Activated CD4-positive, alpha-beta T cell treated with anti-CD3 and anti-CD28 coated beads for 48 hours (primary cell): Measurements from ENCODE around the gene SCUBE2.
A peak's percentile ranks its signal among the peaks of the same experiment; 100 is the strongest.

Experiments used
- DNase-seq: peaks from one replicate; pipeline ENCODE4 v3.0.0-alpha.2; 2020

The SCUBE2 gene

DNA sequence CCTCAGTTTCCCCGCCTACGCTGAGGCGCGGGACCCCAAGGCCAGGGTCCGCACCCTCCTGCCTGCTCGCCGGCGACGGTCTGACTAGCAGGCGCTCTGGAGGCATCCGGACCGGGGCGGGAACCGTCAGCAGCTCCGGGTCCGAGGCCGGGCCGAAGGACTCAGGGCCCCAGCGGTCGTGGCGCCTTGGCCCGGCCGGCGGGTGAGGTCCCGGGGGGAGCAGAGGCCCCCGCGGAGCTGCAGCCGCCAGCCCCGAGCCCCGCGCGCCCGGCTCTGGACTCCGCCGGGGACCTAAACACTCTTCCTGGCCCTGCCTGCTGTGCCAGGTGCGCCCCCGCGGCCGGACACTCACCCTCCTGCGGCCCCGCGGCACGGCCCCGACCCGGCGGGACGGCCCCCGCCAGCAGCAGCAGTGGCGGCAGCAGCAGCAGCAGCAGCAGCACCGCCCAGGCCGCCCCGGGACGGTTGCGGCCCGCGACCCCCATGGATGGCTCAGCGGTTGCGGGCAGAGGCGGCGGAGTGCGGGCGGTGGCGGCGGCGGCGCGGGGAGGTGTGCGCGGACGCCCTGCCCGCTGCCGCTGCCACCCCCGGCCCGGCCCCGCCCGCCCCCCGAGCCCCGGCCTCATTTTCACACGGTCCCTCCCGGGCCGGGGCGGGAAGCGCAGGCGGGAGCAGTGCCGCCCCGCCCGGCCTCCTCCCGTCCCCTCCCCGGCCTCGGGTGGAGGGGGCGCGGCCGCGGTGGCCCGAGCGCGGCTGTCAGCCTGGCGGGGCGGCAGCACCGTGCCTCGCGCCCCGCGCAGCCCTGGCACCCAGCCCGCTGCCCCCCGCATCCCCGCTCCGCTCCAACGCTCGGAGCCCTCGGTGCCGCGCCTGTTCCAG, at the start of gene SCUBE2:
Gene SCUBE2 (minus strand): TSS at position 556 of the 879 bp plus-strand sequence. CDS start 71 bp downstream, at position 485.
- no peak for DNase-seq

DNA sequence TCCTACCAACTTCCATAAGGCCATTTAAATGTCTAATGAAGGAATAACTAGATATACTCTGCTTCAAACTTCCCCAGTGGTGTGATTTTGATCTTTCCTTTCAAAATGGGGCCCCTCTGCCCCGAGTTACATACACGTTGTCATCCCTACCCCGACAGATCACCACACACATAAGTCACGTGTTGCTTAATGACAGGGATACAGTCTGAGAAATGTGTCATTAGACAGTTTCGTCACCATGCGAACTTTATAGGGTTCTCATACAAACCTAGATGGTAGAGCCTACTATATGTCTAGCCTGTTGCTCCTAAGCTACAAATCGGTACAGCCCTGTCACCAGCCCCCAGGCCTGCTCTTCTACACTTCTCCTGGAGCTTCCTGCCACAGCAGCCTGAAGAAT, 49.8 kb upstream of the SCUBE2 start:
- no peak for DNase-seq

GRCh38 chr11:9139628-9140357, 48.4 kb upstream of the SCUBE2 start:
- no peak for DNase-seq

DNA sequence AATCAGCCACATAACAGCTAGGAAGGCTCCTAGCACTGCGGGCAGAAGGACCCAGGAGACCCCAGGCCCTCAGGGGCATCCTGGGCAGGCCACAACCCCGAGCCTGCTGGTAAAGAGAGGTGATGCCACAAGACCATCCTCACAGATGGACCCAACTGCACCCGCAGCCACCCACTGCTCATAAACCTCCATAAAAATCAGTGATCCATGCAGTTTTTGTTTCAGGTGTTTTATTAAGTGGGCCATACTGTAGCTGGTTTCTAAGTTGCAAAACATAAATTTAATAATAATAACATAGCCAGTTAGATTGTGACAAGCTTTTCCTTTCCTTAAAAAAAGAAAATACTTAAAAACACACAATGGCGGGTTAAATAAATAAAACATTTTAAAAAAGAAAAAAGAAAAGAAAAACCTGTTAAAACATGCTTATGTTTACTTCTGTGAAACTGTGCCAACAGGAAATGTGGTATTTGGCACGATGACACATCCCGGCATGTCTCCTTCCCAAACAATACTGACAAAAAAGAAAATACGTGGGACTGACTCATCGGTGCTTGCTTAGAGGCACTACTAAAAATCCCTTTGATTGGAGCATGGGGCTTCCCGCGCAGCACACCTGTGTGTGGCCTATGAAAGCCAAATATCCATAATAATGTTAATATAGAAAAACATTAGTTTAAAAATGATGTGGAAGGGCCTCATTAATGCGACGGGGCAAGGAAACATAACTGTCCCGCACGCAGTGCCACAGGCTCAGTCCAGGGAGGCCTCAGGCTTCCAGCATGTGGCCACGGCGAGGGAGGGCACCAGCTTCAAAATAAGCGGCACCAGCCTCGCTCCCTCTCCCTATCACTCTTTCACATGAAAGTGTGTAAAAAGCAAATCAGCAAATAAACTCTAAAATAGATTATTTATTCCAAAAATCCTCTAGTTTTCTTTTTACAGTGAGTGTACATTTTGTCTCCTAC, 47.5 kb upstream of the SCUBE2 start:
- DNase-seq: peak; percentile 47

- no peak for DNase-seq
Observed at GRCh38 chr11:9138133-9138453, 46.7 kb upstream of the SCUBE2 start.

DNA sequence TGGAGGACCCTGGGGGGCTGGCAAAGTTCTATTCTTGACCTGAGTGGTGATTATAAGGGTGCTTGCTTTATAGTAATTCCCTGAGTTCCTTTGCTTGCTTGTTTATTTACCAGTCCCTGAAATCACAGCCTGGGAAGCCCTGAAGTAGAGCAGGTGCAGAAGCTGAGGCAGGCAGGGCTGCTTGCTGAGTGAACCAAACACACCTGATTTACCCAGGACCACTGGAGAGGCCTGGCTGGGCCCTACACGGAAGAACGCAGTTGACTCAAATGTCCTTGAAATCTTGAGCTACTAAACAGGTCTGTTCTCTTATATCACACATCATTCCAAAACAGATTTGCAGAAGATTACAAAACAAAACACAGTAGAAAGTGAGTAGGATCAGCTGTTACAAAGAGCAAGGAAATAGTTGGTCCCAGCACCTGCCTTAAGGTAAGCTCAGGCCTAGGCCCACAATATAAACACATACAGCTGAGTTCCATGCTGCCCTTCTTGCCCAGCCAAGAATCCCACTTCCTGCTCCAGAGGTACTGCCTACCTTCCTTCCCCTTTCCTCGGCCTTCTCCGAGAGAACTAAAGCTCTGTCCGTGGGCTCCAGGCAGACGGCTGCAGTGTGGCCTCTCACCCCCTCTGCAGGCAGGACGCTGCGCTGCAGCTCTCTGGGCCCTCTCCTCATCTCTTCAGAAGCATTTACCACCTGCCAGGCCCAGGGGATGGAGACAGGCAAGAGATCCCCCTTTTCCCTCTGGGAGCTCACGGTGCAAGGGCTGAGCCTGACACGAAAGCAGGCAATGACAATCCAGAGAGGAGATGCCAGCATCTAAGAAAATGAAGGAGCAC, 46.1 kb upstream of the SCUBE2 start:
- peak; percentile 83 for DNase-seq

DNA sequence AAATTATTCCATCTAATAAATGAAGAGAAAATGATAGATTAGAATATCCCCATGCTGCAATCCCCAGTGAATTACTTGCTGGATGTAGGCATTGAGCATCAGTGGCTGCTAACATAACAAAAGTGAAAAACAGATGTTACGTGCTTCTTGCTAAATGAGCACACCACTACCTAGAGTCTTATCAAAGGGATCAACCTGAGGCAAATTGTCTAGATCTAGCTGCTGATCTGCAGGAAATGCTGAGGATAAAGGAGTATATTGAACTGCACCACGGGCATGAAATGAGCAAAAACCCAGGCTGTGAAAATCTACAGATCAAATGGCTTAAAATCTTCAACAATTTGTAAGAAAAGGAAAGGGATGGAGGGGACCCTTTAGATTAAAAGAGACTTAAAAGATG, 45.3 kb upstream of the SCUBE2 start:
- DNase-seq: no peak

DNA sequence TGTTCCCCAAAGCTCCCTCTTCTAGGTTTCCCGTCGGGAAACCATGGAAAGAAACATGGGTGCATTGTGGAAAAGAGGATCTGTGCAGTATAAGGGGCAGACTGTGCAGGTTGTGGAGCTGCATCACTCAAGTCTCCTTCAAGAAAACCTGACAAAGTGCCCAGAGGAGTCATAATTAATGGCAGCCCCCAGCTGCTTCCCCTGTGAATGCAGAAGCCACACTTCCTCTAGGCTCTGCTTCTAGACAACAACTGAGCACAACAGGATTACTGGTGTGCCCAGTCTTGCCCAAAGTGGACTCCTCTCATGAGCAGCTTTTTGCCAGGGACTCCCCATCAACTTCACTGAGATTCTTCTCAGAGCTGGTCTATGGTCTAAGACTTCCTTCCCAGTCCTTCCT, 42.6 kb upstream of the SCUBE2 start:
- DNase-seq: no peak

DNA sequence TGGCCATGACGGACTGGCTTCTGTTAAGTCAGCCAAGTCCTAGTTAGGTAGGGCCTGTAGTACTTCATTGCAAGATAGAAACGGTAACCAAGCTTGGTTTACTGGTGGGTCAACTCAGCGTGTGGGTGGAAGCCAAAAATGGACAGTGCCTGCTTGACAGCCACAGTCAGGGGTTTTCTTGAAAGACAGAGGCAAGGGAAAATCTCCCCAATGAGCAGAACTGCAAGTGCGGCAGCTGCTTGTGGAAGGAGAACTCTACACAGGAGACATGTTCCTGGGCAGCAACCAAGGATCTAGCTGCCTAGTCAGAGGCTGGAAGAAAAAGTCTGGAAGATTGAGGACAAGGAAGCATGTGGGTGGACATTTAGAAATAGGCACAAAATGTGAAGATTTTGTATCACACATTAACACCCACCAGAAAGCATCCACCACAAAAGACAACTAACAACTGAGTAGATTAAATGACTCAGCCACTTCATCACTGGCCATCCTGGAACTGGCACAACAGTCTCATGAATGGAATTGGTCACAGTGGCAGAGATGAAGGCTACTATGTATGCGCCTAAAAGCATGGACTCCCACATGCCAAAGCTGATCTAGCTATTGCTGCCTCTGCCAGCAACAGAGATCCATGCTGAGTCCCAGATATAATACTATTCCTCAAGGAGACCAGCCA, 40.9 kb upstream of the SCUBE2 start:
- DNase-seq: no peak

DNA sequence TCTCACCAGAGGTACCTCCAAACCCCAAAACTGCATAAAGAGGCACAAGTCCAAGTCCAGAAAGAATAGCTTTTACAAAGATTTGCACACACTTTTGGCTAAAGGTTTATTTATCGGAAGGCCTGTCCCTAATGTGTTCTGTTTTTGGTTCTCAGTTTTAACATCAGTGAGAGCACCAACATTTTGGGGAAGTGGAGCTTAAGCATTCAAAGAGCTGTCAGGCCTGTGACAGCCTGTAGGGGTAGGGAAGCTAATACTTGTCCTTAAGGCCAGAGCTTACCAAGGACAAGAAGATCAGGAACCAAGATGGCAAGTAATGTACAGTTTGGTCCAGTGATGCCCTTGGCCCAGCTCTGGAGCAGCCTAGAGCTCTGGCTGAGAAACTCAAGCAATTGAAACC, 38.9 kb upstream of the SCUBE2 start:
- no peak for DNase-seq

DNA sequence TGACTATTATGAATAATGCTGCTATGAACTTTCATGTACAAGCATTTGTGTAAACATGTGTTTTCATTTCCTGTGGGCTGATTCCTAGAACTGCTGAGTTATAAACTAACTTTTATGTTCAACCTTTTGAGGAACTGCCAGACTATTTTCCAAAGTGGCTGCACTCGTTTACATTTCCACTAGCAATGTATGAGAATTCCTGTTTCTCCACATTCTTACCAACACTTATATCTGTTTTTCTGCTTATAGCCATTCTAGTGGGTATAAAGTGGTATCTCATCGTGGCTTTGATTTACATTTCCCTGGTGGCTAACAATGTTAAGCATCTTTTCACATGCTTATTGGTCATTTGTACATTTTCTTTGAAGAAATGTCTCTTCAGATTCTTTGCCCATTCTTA, 35.2 kb upstream of the SCUBE2 start:
- no peak for DNase-seq

- no peak for DNase-seq
Observed at GRCh38 chr11:9125185-9125886, 33.9 kb upstream of the SCUBE2 start.

DNA sequence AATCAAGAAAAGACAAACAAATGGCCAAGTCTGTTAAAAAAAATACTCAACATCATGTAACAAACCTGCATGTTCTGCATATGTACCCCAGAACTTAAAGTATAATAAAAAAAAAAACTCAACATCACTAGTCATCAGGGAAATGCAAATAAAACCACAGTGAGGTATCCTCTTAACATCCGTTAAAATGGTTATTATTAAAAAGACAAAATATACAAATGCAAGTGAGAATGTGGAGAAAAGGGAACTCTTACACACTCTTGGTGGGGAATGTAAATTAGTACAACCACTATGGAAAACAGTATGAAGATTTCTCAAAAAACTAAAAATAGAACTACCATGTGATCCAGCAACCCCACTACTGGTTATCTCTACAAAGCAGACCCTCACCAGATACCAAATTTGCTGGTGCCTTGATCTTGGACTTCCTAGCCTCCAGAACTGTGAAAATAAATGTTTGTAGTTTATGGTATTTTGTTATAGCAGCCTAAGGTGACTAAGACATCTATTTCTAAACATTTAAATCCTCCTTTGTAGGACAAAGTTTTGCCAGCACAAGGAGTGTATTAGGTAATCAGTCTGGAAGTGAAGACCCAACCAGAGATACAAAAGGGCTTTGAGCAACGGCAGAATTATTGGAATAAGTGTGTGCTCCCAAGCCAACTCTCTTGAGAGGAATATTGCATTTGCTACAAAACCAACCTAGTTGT, 32.4 kb upstream of the SCUBE2 start:
- DNase-seq: no peak

GRCh38 chr11:9121469-9121796, 30.0 kb upstream of the SCUBE2 start:
- no peak for DNase-seq

DNA sequence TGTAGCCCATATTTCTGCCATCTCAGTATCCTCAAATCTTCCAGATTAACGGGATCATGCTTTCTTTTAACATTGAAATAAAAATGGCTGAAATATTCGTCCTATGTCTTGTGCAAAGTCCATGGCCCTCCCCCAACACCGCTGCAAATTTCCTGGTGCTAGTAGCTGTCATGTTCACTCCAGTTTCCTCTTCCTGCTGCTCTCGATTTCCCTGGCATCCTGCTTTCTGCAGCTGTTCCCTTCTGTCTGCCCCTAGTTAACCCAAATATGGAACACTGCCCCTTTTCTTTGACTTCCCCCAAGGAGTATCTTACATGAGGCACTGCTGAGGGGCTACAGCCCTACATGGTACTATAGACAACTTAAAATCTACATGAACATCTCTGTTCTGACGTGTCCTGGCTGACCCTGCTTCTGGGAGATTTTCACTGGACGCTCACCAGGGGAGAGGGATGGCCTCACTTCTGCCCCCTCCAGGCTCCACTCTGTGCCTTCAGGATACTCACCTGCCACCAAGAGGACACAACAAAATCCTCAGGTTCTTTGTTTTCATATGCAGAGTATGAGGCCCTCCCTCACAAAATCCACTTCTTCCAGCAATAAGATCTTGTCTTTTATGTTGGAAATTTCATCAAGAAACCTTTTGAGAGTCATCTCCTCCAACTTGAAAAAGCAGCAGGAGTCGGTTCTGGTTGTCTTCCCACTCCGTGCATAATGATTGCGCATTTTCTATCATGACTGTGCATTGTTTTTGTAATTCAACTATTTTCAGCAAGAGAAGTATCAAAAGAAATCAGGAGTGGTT, 29.5 kb upstream of the SCUBE2 start:
- no peak for DNase-seq

DNA sequence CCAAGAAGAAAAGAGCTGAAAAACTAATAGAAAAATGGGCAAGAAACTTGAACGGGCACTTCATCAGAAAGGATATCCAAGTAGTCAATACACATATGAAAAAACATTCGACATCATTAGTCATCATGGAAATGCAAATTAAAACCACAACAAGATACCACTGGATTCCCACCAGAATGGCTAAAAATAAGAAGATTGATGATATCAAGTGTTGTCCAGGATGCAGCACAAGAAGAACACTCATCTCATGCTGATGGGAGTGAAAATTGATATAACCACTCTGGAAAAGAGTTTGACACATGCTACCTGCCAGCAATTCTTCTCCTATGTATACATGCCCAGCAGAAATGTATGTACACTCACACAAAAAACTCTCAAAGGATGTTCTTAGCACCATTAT, 26.9 kb upstream of the SCUBE2 start:
- DNase-seq: no peak

DNA sequence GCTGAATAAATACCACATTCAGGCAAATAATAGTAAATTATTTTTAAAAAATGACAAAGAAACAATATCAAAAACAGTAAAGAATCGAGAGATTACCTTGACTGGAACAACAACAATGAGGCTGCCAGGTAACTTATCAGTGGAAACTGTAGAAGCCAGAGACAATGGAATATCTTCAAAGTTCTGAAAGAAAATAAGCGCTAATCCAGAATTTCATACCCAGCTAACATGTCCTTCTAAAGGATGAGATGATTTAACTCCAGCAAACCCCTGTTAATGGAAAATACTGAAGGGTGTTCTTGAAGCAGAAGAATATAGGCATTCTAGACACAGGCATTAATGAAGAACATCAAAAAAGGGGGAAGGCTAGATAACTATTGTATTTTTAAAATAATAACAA, 20.7 kb upstream of the SCUBE2 start:
- no peak for DNase-seq

DNA sequence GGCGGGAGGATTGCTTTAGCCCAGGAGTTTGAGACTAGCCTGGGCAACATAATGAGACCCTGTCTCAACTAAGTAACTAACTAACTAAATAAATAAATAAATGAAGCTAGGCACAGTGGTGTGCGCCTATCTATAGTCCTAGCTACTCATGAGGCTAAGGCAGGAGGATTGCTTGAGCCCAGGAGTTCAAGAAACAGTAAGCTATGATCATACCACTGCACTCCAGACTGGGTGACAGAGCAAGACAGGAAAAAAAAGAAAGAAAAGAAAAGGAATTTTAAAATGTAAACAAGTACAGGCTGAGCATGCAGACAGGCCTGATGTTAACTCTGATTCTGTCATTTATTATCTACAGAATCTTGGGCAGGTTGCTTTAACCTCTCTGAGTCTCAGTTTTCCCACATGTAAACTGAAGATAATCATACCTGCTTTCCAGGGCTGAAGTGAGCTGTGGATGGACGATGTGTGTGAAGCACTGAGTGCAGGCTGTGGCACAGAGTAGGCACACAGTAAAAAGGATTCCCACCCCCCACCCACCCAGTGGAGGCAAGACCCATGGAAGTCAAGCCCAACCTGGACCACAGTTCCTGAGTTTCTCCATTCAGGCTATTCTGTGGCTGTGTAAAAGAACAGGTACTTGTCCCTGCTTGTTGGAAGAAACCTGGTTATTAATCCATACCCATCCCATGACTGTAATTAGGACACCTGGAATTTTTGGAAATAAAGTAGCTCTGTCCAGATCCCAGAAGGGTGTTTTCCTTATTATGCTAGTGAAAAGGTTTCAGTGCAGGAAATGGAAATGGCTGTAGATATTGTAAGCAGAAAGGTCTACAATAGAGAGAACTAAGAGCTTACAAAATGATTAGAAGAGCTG, 18.7 kb upstream of the SCUBE2 start:
- DNase-seq: no peak

DNA sequence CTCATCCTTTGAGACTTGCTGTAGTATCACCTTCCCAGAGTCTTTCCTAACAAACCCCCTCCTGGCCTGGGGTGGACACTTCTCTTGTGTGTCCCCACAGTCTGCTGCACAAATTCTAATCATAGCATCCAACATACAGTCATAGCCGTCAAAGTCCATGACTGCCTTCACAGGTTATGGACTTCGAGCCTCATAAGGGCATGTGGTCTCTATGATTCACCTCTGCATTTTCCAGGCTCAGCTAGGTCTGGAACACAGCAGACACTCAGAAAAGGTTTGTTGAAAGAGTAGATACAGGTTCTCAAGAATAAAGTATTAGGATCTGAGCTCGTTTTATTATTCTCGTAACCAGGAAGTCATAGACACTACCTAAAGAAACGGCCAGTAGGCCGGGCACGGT, 13.2 kb upstream of the SCUBE2 start:
- DNase-seq: no peak
